ENCODE data around the gene BRD7.

- TF ChIP-seq CTCF (conservative IDR thresholded peaks at IDR 0.05) = no peak
- TF ChIP-seq EZH2 (IDR thresholded peaks at IDR 0.05; ENCODE audit: low read depth) = no peak
These were observed 76.2 kb downstream of the BRD7 start for GRCh38 chr16:50292566-50292948.

Data from PC-9 (cell line).